Mucosa of rectum (tissue), 2 donors: ENCODE data around the gene KRT79.

Experiments
- H3K27ac ChIP-seq, 2 donors: one replicate each; pipeline ENCODE4 v1.7.0; 2013; ENCODE audit warnings: inconsistent platforms in 2 of 2, low read depth in 2 of 2, low read length in 2 of 2
- H3K27me3 ChIP-seq, 2 donors: one replicate each; pipeline ENCODE4 v1.7.0; 2013; ENCODE audit warnings: low read length in 2 of 2; ENCODE audit not compliant: control insufficient read depth in 2 of 2, insufficient read depth in 2 of 2
- H3K36me3 ChIP-seq, 2 donors: one replicate each; pipeline ENCODE4 v1.7.0; 2013; ENCODE audit warnings: low read length in 2 of 2; ENCODE audit not compliant: control insufficient read depth in 2 of 2, insufficient read depth in 2 of 2
- H3K4me1 ChIP-seq, 2 donors: one replicate each; pipeline ENCODE4 v1.7.0; 2013; ENCODE audit warnings: low read length in 2 of 2, mild to moderate bottlenecking in 1 of 2; ENCODE audit not compliant: control insufficient read depth in 2 of 2, insufficient read depth in 2 of 2
- H3K4me3 ChIP-seq, 2 donors: one replicate each; pipeline ENCODE4 v1.7.0; 2013; ENCODE audit warnings: low read length in 2 of 2
- H3K9ac ChIP-seq, 2 donors: one replicate each; pipeline ENCODE4 v1.7.0; 2013; ENCODE audit warnings: low read length in 2 of 2, low read depth in 1 of 2, mild to moderate bottlenecking in 1 of 2
- H3K9me3 ChIP-seq, 2 donors: one replicate each; pipeline ENCODE4 v1.7.0; 2013; ENCODE audit warnings: low read length in 2 of 2; ENCODE audit not compliant: control insufficient read depth in 2 of 2
- donor health status: healthy.
- donor health status: Normal muscosa, but diverticular disease.

The KRT79 gene

GRCh38 chr12:52788876-52789636, 45.1 kb downstream of the KRT79 start:
- Histone ChIP-seq H3K4me3 (no peak overlapping the region), H3K27ac (no peak overlapping the region), H3K27me3 (peaks cover 12 to 24% of the 10 kb centered on the region in 2 donors), H3K36me3 (no peaks in the 10 kb centered on the region), H3K9ac (no peak overlapping the region), H3K9me3 (no peaks in the 10 kb centered on the region), H3K4me1 (no peaks in the 10 kb centered on the region)

DNA sequence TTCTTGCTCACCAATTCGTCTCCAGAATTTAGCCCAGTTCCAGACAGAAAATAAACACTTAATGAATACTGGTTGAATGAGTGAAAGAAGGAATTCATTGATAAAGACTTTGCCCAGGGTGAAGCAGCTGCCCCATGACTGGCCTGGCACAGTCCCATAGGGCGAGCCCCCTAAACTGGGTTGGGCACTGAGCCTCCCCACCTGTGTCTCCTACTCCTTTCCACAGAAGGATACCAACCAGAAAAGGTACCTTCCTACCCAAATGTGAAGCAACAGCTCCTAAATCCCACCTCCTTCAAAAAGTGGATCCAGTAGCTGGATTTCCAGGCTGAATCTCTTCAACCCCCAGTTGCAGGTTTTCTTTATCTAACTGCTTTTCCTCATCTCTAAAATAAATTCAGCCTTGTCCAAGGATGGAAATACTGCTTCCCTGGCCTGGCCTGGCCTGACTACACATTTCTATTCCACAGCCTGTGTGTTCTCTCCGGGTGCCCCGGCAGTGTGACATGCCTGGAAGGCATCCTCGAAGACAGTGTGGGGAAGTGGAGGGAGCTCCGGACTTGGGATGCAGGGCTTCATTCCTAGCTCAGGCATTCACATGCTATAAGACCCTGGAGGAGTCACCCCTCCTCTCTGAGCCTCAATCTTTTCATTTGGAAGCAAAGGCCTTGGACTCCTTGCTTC, 45.8 kb downstream of the KRT79 start:
- Histone ChIP-seq H3K9ac (no peak overlapping the region), H3K4me3 (no peak overlapping the region), H3K4me1 (no peaks in the 10 kb centered on the region), H3K27ac (no peak overlapping the region), H3K27me3 (peaks cover 13 to 22% of the 10 kb centered on the region in 2 donors), H3K36me3 (no peaks in the 10 kb centered on the region), H3K9me3 (no peaks in the 10 kb centered on the region)

- peaks cover 13 to 22% of the 10 kb centered on the region in 2 donors for H3K27me3 ChIP-seq
- no peaks in the 10 kb centered on the region for H3K4me1 ChIP-seq
- H3K9ac ChIP-seq, result no peak overlapping the region
- H3K27ac ChIP-seq, result no peak overlapping the region
- H3K36me3 ChIP-seq, result no peaks in the 10 kb centered on the region
- H3K4me3 ChIP-seq, result no peak overlapping the region
- H3K9me3 ChIP-seq, result no peaks in the 10 kb centered on the region
Observed at GRCh38 chr12:52787324-52788191, 46.6 kb downstream of the KRT79 start.

- no peak overlapping the region for H3K9ac ChIP-seq
- no peaks in the 10 kb centered on the region for H3K4me1 ChIP-seq
- no peaks in the 10 kb centered on the region for H3K36me3 ChIP-seq
- H3K4me3 ChIP-seq, result no peak overlapping the region
- H3K27me3 ChIP-seq, result peaks cover 10 to 18% of the 10 kb centered on the region in 2 donors
- no peaks in the 10 kb centered on the region for H3K9me3 ChIP-seq
- no peak overlapping the region for H3K27ac ChIP-seq
Observed at GRCh38 chr12:52784909-52785308, 49.2 kb downstream of the KRT79 start.

DNA sequence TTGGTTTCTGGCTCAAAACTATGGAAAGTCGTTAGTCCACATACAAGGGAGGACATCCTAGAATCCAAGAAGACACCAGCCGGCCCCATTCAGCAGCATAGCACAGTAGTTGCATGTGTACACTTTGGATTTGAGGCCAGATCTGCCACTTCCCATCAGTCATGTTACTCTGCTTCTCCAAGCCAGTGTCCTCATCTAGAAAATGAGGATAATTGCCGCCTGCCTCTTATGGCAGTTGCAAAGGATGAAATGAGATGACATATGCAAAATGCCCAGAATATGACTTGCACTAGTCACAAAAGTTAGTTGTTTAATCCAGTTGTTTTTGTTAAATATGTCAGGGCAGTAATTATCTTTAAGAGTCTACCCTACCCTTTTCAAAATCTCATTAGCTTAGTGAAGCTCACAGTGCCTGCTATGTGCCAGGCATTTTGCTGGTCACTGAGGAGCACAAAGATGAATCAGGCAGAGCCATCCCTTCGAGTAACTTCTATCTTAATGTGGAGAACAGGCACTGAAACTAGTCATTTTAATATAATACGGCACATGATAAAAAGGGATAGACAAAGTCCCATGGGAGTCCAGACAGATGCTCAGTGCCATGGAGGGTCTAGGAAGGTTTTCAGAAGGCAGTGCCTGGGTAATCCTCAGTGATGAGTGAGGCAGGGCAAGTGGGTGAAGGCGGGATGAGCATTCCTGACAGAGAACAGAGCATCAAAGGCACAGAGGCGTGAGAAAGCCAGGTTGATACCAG, 50.4 kb downstream of the KRT79 start:
- no peaks in the 10 kb centered on the region for H3K4me1 ChIP-seq
- H3K27me3 ChIP-seq, result peaks cover 3 to 9% of the 10 kb centered on the region in 2 donors
- no peak overlapping the region for H3K27ac ChIP-seq
- no peak overlapping the region for H3K9ac ChIP-seq
- no peaks in the 10 kb centered on the region for H3K9me3 ChIP-seq
- no peaks in the 10 kb centered on the region for H3K36me3 ChIP-seq
- H3K4me3 ChIP-seq, result no peak overlapping the region

DNA sequence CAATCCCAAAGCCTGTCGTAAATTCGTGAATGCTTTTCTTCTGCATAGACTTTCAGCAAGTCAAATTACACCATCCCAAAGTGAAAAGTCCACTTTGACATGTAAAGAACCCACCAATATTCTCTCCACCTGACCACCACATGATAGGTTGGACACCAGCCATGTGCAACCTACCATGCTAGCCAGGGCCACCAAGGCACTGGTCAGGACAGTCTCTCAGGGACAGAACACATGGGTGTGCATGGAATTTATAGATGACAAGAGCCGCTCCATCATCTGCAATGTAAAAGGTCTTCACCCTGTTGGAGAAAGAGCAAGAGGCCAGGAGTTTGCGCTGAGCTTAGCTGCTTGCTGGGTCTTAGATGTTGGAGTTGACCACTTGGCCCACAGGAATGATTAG, 51.6 kb downstream of the KRT79 start:
- Histone ChIP-seq H3K9ac (no peak overlapping the region), H3K27me3 (peaks cover 3 to 8% of the 10 kb centered on the region in 2 donors), H3K36me3 (no peaks in the 10 kb centered on the region), H3K9me3 (no peaks in the 10 kb centered on the region), H3K27ac (no peak overlapping the region), H3K4me3 (no peak overlapping the region), H3K4me1 (no peaks in the 10 kb centered on the region)

DNA sequence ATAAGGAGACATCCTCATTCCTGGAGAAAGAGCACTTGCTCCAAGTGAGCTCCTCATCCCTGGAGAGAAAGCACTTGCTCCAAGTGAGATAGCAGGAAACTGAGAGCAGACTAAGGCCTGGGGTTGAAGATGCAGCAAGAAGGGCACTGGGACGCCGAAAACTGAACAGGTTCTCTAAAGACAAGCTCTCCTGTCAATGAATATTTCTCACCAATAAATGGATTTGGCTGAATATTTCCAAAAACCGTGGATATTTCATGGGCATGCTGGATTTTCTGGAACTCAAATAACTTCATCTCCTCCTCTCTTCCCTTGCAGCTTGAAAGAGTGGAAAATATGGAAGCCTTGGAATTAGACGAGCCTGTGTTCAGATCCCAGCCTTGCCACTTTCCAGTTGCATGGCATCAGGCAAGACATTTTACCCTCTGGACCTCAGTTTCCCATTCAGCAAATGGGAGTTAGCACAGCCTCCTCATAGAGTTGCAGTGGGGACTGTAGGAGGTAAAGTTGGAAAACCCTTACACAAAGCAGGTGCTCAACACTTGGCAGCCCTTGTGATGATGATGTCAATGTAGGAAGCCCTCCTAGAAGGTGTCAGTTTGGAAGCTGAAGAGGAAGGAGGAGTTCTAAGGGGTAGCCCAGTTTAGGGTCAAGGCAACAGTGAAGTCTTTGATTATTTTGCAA, 52.6 kb downstream of the KRT79 start:
- H3K27ac ChIP-seq, result no peak overlapping the region
- H3K9ac ChIP-seq, result no peak overlapping the region
- H3K9me3 ChIP-seq, result no peaks in the 10 kb centered on the region
- H3K27me3 ChIP-seq, result peaks cover 3 to 8% of the 10 kb centered on the region in 2 donors
- no peaks in the 10 kb centered on the region for H3K4me1 ChIP-seq
- H3K4me3 ChIP-seq, result no peak overlapping the region
- H3K36me3 ChIP-seq, result no peaks in the 10 kb centered on the region

DNA sequence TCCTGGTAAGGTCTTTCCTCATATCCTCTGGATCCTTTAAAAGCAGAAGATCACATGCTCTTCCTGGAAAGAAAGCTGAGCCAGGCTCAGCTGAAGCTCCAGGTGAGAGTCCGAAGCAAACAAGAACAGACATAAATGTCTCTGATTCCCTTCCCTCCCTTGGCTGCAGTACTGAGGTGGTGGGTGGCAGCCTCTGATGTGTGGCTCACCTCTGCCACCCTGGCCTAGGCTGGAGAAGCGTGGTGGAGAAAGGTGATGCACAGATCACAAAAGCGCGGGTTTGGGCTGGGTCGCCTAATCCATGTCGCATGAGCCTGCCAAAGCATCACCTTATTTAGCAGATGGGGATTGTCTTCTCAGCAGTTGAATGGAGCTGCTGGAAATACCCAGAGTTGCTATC, 54.2 kb downstream of the KRT79 start:
- H3K4me3 ChIP-seq, result no peak overlapping the region
- H3K9ac ChIP-seq, result no peak overlapping the region
- H3K36me3 ChIP-seq, result no peaks in the 10 kb centered on the region
- H3K4me1 ChIP-seq, result no peaks in the 10 kb centered on the region
- no peaks in the 10 kb centered on the region for H3K9me3 ChIP-seq
- peaks cover 5 to 7% of the 10 kb centered on the region in 2 donors for H3K27me3 ChIP-seq
- H3K27ac ChIP-seq, result no peak overlapping the region

DNA sequence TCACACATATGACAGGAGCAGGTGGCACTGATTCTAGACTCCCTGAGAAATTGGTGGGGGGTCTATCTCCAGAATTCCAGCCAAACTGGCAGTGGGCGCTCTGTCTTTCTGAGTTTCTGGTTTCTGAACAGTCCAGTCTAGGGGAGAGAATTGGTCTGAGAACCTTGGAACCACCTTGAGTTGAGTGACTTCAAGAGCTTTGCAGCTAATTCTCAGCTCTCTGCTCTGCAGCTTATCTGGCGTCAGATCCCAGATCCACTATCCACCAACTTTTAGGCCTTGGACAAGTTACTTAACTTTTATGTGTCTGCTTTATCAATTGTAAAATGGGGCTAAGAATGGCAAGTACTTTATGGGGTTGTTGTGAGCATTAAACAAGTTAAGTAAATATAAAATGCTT, 55.3 kb downstream of the KRT79 start:
- H3K4me1 ChIP-seq, result no peaks in the 10 kb centered on the region
- H3K9me3 ChIP-seq, result no peaks in the 10 kb centered on the region
- no peak overlapping the region for H3K27ac ChIP-seq
- H3K36me3 ChIP-seq, result no peaks in the 10 kb centered on the region
- H3K27me3 ChIP-seq, result peaks cover 2 to 6% of the 10 kb centered on the region in 2 donors
- no peak overlapping the region for H3K4me3 ChIP-seq
- no peak overlapping the region for H3K9ac ChIP-seq
